KOPT-K1 (cell line): ENCODE results near the gene CELF4.

ENCODE experiments used
- H3K27ac ChIP-seq: fragments of 200-600 bp; sonication (generic); 2 replicates; pipeline ENCODE4 v1.5.1; 2016; ENCODE audit warnings: antibody characterized with exemption, mild to moderate bottlenecking, low read depth, low read length; ENCODE audit not compliant: poor library complexity, severe bottlenecking
- H3K36me3 ChIP-seq: fragments of 200-600 bp; sonication (generic); 2 replicates; pipeline ENCODE4 v1.5.1; 2017; ENCODE audit warnings: antibody characterized with exemption, mild to moderate bottlenecking, low read length, moderate library complexity; ENCODE audit not compliant: insufficient read depth
- H3K9me3 ChIP-seq: fragments of 200-600 bp; sonication (generic); 2 replicates; pipeline ENCODE4 v1.5.1; 2017; ENCODE audit warnings: antibody characterized with exemption, low read length, mild to moderate bottlenecking; ENCODE audit not compliant: insufficient read depth, poor library complexity, severe bottlenecking

The CELF4 gene

DNA sequence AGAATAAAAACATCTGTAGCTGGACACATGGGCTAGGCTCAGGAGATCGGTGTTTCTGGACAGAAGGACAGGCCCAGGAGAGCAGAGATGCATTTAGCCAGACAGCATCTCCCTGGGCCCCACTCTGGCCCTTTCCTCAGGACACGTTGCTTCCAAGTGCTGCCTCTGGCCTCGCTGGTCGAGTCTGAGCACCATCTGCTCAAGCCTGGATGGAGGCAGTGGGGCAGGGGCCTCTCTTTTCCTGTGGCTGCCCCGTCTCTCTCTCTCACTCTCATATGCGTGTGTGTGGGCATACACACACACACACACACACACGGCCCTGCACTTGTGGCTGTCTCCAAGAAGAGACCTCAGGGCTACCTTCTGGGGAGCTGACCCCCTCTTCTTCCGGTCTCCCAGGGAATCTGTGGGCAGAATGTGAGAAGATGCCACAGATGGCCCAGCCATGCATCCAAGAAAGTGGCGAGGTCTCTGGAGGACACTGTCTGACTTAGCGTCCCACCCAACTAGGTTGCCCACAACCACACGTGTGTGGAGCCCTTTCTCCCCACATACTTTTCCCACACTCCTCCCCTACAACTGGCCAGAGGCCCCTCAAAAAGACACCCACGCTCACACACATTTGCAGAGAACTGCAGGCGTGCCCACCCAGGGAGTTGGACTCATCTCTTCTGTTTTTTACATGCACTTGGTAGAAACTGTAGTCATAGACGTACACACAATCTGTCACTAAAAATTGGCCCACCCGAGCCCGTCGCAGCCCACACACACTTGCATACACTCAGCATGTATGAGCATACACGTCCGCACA, 19.9 kb downstream of the CELF4 start:
- Histone ChIP-seq H3K9me3 (no peaks in the 10 kb centered on the region), H3K27ac (no peak overlapping the region)

GRCh38 chr18:37544713-37545112, 20.9 kb downstream of the CELF4 start:
- Histone ChIP-seq H3K9me3 (no peaks in the 10 kb centered on the region), H3K36me3 (no peaks in the 10 kb centered on the region), H3K27ac (no peak overlapping the region)

More for the DNA sequence above, 19.9 kb downstream of the CELF4 start:
- no peaks in the 10 kb centered on the region for H3K36me3 ChIP-seq

- Histone ChIP-seq H3K9me3 (no peaks in the 10 kb centered on the region), H3K36me3 (no peaks in the 10 kb centered on the region), H3K27ac (no peak overlapping the region)
These were observed 21.4 kb downstream of the CELF4 start for GRCh38 chr18:37544217-37544616.

DNA sequence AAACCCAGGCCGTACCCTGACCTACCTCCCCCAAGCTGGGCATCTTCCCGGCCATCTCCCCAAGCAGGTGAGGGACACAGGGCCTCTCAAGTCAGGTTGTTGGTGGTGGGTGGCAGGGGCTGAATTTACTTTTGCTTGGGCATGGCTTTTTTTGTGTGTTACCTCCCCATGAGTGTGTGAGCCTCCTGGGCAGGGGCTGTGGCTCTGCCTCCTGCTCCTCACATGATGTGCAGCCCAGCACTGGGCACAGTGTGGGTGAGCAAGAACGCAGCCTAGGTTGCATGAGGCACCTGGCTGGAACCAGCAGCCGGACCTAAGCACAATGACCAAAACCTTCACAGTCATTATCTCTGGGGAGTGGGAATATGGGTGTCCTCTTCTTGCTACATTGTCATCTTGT, 22.3 kb downstream of the CELF4 start:
- Histone ChIP-seq H3K27ac (no peak overlapping the region), H3K9me3 (no peaks in the 10 kb centered on the region), H3K36me3 (no peaks in the 10 kb centered on the region)

DNA sequence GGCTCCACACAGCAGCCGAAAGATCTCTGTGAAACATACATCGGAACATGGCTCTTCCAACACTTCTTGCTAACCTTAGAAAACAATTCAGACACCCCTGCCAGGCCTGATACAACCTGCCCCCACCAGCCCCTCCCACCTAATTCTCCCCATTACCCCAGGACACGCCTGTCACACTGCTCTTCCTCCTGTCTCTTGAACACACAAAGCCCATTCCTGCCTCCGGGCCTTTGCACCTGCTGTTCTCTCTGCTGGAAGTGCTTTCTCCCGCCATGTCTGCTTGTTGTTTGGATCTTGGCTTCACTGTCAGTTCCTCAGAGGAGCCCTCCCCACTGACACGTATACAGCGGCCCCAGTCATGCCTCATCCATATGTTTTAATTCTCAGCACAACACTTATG, 24.1 kb downstream of the CELF4 start:
- Histone ChIP-seq H3K9me3 (no peaks in the 10 kb centered on the region), H3K27ac (no peak overlapping the region), H3K36me3 (no peaks in the 10 kb centered on the region)

DNA sequence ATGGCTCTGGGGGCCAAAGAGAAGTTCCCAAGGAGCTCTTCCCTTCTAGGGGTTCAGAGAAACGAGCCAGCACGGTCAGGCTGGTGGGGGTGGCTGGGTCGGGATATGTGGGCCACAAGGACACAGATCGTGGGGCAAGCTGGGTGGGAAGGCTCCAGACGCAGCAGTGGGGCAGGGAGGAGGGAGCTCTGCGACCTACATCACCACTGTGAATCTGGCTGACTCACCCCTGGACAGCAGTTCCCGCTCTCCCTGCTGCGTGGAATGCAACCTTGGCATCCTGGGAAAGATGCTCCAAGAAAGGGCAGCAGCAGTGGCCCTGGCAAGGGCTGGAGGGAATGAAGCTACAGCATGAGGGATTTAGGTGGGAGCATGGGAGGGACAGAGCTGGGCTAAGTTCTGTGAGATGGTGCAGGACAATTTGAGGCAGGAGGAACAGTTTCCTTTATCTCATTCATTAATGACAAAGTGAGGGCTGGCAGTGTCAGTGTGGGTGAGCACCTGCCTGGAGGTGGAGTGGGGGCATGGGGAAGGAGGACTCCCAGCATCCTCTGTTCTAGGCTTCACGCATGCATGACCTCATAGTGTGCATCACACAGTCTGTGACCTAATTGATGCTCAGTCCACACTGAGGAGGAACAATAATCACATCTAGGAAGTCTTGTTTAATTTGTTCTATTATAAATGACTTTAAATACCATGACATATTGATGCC, 25.0 kb downstream of the CELF4 start:
- no peaks in the 10 kb centered on the region for H3K9me3 ChIP-seq
- no peak overlapping the region for H3K27ac ChIP-seq
- no peaks in the 10 kb centered on the region for H3K36me3 ChIP-seq

DNA sequence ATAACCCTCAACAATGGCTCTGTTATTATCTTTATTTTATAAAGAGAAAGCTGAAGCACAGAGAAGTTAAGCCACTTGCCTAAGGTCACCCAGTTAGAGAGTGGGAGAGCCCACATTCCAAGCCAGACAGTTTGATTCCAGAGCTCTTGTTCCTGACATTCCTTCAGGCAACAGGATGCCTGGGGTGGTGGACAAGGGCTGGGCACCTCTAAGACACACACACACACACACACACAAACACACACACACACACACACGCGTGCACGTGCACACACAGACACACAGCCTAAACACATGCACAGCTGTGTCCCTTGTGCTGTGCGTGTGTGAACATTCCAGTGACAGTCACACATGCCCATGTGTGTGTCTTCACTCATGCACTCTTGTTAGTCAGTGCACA, 26.4 kb downstream of the CELF4 start:
- Histone ChIP-seq H3K27ac (no peak overlapping the region), H3K9me3 (no peaks in the 10 kb centered on the region), H3K36me3 (no peaks in the 10 kb centered on the region)

DNA sequence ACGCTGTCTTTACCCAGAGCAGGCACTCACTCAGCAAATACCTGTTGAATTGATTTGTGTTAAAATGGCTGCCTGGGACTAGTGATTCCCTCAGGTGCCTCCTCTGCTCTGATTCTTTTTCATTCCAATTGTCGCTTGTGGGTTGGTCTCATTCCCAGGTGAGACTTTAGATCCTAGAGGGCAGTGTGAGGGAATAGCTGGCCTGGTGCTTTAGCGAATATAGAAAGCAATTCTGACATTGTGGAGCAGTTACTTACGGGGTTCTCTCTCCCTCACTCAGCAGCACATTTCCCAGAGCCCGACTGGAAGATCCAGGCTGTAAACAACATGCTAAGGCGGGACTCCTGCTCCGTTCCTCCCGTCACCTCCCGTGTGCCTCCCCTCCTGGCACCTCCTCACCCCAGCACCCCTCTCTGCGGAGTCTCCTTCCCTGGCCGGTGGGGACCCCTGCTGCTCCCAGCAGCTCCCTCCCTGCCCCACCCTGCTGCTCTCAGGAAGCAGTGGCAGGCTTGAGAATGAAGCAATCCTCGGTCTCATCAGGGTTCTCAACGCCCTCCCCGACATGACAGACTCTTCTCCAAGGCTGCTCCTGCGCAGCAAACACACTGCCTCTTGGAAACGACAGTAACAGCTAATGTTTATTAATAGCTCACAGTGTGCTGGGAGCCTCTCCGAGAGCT, 26.9 kb downstream of the CELF4 start:
- Histone ChIP-seq H3K36me3 (no peaks in the 10 kb centered on the region), H3K27ac (no peak overlapping the region), H3K9me3 (no peaks in the 10 kb centered on the region)

- H3K27ac ChIP-seq: no peak overlapping the region
- no peaks in the 10 kb centered on the region for H3K9me3 ChIP-seq
- no peaks in the 10 kb centered on the region for H3K36me3 ChIP-seq
These were observed 27.6 kb downstream of the CELF4 start for GRCh38 chr18:37537868-37538525.

DNA sequence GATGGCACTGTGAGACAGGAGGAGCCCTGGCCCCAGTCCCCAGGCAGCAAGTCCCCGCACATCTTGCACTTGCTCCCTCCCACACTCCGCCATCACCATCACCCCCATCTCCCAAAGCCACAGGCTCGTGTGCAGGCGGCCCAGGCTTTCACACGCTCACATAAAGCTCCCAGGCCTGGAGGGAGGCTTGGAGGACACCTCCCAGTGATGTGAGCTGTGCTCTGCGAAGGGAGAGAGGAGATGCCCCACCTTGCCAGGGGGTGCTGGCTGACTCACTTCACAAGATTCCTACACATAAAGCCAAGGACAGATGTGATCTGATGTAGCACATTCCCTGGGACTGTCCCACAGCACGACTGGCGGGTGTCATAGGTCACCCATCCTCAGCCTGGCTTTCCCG, 28.9 kb downstream of the CELF4 start:
- no peaks in the 10 kb centered on the region for H3K9me3 ChIP-seq
- H3K36me3 ChIP-seq: no peaks in the 10 kb centered on the region
- H3K27ac ChIP-seq: no peak overlapping the region

GRCh38 chr18:37535968-37536367, 29.6 kb downstream of the CELF4 start:
- Histone ChIP-seq H3K27ac (no peak overlapping the region), H3K9me3 (no peaks in the 10 kb centered on the region), H3K36me3 (no peaks in the 10 kb centered on the region)

DNA sequence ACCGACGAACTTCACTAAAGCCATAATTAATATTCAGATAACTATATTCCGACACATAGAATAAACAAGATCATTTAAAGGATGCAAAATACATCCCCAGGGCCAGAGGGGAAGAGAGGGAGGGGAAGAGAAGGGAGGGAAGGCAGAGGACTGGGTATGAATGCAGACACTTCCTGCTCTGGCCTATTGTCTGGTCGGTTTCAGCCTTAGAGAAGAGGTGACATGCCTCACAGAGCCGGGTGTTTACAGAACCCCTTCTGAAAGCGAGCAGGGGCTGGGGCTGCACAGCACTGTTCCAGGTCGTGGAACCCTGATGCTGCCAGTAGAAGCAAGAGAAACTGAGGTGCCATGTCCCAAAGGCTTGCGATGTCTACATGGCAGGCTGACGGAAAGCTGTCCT, 31.0 kb downstream of the CELF4 start:
- Histone ChIP-seq H3K36me3 (no peaks in the 10 kb centered on the region), H3K27ac (no peak overlapping the region), H3K9me3 (no peaks in the 10 kb centered on the region)

DNA sequence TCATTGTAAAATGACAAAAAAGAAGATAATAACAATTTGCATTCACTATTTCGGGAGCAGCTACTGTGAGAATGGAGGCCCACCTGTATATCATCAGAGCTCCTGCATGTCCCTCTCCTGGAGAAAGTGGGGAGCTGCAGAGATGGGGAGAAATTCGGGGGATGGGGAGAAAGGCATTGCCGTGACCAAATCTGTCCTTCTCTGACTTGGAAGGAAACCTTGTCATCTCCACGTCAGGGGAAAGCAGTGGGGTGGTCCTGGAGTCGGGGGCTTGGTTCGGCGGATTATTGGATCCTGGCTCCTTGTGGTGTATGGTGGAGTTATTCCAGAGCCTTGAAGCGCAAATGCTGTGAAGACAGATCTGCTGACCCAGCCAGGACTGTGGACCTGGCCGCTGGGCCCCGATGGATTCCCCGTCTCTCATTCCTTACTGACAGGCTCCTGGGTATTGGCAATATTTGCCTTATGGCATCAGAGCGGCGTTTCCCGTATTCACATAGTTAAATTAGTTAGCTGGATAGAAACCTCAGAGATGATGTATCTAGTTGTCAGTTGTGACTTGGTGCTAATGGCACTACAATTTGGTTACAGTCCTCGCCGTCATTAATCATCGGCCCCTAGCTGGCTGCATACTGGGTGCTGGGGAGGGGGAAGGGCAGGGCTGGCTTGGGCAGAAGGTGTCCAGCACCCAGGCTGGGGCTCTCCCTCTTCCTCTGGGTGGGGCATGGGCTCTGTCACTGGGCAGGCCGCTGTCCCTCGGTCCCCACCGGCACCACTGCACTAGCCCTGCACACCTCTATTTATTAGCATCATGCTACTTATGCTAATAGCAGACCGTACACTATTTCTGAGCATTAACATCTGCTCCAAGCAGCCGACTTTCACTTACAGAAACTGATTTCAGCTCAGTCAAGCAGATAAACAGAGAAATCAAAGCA, 31.7 kb downstream of the CELF4 start:
- H3K27ac ChIP-seq: no peak overlapping the region
- no peaks in the 10 kb centered on the region for H3K9me3 ChIP-seq
- no peaks in the 10 kb centered on the region for H3K36me3 ChIP-seq

- no peaks in the 10 kb centered on the region for H3K36me3 ChIP-seq
- H3K9me3 ChIP-seq: no peaks in the 10 kb centered on the region
- no peak overlapping the region for H3K27ac ChIP-seq
These were observed 32.7 kb downstream of the CELF4 start for GRCh38 chr18:37532917-37533316.
